Stimulated activated CD8-positive, alpha-beta memory T cell treated with anti-CD3 and anti-CD28 coated beads, Interleukin-2, amount 100 ng/mL, for 1 hour (primary cell): Measurements from ENCODE around the gene MT1A.

Source experiments
- DNase-seq, 2 donors: peaks; one replicate each; pipeline ENCODE4 v3.0.0-alpha.2; 2020; ENCODE audit warnings: low read depth in 2 of 2

MT1A gene

DNA sequence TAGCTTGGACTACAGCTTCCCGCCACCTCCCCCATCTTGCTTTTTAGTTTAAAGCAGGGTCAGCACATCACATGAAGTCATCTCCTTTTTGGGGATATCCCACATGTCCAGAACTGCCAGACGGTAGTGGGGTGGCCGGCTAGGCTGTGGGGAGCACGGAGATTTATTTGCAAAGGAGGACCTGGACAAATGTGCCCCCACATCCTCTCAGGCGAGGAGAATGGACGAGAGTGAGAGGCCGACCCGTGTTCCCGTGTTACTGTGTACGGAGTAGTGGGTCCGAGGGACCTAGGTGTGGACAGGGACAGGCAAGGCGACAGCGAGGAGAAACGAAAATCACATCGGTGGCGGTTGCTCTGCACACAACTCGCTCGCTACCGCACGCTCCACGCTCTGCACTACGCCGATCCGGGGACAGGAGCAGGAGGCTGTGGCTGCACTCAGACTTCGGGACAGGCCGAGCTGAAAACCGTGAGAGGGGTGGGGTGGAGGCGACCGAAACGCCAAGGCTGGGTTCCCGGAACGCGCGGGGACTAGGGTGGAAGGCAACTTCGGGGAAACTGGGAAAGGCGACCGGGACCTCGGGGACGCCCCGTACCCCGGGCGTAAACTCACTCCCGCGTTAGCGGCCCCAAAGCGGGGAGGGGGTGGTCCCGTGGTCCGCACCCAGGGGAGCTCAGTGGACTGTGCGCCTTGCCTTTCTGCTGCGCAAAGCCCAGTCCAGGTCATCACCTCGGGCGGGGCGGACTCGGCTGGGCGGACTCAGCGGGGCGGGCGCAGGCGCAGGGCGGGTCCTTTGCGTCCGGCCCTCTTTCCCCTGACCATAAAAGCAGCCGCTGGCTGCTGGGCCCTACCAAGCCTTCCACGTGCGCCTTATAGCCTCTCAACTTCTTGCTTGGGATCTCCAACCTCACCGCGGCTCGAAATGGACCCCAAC, at the start of gene MT1A:
Gene MT1A (plus strand): TSS at position 853 of the 937 bp plus-strand sequence. CDS start 73 bp downstream, at position 926.
- DNase-seq = no peak

DNA sequence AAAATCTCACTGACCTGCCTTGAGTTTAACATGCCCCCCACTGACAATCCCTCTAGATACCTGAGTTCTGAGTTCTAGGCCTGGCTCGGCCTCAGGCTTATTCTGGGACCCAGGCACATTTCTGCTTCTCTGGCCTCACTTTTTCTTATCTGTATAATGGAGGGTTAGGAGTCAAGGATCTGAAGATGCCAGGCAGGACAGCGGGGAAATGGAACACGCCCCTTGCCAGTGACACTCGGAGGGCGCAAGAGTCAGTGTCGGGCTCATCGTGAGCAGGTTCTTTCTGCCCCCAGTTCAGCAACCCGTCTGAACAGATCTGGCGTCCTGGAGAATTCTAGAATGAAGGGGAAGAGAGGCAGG, 49.7 kb upstream of the MT1A start:
- DNase-seq = no peak

DNA sequence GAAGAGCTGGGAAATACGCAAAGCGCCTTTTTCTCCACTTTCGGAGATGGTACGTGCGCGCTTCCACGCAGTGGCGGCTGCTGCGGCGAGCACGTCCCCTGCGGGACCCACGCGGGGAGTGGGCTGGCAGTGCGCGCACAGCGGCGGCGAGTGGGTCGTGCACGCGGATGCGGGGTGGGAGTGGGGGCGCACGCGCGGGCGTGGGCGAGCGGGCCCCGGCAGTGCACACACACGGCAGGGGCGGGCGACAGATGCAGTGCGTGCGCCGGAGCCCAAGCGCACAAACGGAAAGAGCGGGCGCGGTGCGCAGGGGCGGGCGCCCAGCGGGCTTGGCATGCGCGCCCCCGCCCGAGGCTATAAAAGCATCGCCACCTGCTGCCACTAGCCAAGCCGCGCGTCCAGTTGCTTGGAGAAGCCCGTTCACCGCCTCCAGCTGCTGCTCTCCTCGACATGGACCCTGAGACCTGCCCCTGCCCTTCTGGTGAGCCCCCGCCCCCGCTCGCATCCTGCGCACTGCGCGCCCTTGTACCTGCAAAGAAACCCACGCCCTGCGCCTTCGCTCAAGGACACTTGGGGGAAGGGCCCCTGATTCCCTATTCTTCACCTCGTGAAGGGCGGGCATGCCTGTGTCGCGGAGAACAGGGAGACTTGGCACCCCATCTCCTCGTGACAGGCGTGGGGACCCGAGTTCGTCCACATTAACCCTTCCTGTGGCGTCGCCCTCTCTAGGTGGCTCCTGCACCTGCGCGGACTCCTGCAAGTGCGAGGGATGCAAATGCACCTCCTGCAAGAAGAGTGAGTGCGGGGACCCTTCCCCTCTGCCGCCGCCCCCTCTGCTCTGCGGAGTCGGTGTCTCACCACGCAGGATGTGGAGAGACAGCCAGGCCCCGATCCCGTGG, 49.1 kb upstream of the MT1A start, which contains the start of gene MT3:
Gene MT3 (plus strand): TSS at position 388 of the 899 bp plus-strand sequence. CDS start 63 bp downstream, at position 451.
- no peak for DNase-seq

DNA sequence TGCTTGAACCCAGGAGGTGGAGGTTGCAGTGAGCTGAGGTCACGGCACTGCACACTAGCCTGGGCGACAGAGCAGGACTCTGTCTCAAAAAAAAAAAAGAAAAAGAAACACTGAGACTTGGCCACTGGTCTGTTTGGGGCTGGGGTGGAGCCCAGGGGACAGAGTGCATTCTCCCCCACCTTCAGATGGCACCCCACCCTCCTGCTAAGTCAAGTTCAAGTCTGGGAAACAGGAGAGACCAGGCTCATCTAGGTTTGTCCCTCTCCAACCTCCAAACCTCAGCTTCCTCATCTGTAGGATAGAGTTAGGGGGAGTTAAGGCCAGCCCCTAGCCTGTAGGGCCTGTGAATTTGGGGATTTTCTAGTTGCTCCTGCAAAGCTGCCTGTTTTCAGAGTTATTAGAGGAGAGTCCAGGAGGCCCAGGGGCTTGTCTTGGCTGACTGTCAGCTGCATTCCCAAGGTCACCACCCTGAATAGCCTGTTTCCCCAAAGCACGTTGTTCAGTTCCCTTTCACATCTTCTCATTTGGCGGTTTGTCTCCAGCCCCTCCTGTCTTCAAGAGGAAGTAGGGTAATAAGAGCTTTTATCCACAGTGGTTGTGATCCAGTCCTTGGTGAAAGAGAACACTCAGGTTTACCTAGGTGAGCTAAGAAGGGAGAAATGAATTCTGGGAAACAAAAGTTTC, 46.9 kb upstream of the MT1A start:
- DNase-seq = no peak

DNA sequence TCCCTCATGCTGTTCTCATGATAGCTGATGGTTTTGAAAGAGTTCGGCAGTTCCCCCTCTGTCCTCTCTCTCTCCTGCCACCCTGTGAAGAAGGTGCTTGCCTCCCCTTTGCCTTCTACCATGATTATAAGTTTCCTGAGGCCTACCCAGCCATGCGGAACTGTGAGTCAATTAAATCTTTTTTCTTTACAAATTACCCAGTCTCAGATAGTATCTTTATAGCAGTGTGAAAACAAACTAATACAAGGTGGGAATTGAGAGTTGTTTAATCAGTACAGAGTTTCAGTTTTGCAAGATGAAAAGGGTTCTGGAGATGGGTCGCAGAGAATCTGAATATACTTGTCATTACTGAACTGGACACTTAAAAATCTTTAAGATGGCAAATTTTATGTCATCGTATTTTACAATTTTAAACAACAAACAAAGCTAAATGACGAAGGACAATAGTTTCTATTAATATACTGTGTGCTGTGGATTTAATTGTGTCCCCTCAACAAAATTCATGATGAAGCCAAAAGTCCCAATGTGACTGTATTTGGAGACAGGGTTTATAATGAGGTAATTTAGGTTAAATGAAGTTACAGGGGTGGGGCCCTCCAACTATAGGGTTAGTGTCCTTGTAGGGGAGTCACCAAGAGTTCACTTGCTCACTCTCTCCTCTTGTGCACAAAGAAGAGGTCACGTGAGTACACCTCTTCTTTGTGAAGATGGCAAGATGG, 44.7 kb upstream of the MT1A start:
- no peak for DNase-seq

DNA sequence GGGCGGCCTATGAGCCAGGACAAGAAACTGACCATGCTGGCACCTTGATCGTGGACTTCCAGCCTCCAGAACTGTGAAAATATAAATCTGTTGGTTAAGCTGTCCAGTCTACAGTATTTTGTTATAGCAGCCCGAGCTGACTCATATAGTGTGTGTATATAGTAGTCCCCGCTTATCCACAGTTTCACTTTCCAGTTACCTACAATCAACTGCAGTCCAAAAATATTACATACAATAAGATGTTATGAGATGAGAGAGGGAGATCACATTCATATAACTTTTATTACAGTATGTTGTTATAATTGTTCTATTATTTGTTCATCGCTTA, 44.2 kb upstream of the MT1A start:
- DNase-seq = no peak

DNA sequence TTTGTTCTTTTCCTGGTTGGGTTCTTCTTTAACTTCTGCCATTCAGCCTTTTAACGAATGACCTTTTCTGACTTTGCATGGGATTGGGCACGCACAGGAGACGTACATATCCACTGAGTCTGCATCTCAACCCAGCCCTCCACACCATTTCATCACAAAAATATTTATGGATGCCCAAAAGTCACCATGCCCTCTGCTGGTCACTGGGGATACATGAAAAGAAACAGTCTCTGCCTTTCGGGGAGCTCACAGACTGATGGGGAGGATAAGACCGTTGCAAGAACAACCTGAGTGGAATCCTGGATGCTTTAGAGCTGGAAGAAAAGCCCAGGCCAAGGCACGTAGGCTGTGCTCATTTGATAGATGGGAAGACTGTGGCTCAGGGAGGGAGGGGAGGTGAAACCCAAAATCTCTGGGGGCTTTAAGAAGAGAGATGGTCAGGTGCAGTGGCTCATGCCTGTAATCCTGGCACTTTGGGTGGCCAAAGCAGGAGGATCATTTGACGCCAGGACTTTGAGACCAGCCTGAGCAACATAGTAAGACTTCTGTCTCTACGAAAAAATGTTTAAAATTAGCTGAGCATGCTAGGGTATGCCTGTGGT, 38.0 kb upstream of the MT1A start:
- no peak for DNase-seq

DNA sequence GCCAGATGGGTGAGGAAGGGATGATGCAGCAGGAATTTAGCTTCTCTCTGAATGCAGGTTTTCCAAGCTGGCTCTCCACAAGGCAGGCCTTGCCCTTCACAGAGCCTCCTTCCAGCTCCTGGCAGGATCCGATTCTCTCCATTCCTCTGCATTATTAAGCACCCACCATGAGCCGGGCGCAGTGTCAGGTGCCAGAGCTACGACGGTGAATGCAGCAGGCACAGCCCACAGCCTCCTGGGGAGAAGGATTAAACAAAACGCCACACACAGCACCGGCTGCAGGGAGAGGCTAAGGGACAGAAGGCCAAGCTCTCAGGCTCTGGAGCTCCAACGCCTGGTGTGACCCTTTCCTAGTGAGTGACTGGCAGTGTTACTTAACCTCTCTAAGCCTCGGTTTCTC, 37.1 kb upstream of the MT1A start:
- no peak for DNase-seq

DNA sequence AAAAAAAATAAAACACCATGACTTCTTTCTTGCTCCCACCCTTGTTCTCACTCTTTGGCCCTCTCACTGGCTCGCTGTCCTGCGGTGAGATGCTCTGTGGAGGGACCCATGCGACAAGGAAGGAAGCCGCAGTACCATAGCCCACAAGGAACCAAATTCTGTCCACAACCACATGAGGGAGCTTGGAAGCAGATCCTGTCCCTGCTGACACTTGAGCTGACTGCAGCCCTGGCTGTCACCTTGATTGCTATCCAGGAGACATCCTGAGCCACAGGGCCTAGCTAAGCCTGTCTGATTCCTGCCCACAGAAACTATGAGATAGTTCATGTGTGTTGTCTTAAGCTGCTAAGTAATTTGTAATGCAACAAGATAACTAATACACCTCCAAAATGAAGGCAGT, 34.9 kb upstream of the MT1A start:
- no peak for DNase-seq

DNA sequence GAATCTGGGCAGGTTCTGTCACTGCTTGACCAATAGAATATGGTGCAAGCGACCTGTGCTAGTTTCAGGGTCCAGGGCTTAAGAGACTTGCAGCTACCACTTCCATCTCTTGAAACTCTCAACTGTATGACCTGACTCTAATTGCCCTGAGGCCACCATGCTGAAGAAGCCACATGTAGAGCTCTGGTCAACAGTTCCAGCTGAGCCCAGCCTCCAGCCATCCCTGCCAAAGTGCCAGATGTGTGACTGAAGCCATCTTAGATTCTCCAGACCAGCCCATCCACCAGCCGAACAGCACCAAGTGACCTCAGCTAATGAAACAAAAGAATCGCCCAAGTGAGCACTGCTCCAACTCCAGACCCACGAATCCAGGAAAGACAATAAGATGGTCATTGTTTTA, 33.5 kb upstream of the MT1A start:
- no peak for DNase-seq

DNA sequence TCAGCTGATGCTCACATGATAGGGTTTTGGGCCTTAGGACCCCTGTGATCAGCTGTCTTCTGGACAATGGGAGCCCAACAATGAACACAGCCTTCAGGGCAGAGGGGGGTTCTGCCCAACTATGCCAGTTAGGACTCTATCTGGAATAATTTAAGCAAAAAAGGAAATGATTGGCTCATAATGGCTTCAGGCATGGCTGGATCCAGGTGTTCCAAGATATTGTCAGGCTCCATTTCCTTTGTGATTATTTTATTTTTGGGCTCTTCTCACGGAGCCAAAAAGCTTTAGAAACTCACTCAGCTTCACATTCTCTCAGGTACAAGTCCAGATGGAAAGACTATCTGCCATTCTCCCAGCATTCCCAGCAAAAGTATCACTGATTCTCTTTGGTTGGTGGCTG, 33.0 kb upstream of the MT1A start:
- DNase-seq = no peak

DNA sequence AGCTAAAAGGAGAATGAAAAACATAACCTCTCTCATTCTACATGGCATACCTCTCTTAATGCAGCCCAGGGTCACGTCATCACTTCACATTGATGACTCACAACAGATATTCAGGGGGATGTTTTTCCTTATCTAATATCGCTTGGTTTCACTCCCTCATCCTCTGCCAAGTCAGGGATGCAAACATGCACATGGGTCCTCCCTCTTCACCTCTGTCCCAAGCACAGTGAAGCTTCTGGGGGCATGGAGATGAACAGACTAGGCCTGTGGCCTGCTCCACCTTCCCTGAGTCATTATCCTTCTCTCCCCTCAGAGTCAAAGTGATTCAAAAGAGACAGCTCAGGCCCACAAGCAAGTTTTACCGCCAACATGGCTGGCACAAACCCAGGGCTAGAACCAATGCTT, 32.4 kb upstream of the MT1A start:
- DNase-seq = no peak

DNA sequence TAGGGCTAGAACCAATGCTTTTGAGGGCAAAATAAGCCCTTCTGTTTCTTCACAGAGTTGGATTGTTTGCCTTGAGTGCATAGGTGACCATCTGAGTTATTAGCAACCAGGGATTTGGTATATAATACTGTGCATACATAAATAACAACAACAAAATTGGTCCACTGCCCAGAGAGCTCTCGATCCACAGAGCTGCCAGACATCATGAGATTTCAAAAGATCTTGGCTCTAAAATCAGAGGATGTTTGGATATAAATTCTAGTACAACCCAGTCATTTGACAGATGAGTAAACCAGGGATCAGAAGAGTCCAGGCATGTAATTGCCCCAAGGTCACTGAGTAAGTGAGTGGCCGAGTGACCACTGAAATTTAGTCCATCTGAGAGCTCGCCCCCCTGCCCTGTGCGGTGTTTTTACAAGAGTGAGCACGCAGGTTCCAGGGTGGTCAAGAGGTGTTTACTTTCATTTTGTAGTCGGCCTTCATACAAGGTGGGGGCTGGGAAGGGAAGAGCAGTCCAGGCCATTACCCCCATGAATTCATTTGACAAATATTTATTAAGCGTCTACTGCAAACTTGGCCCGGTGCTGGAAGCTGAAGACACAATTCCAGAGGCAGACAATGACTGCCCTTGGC, 31.9 kb upstream of the MT1A start:
- no peak for DNase-seq

DNA sequence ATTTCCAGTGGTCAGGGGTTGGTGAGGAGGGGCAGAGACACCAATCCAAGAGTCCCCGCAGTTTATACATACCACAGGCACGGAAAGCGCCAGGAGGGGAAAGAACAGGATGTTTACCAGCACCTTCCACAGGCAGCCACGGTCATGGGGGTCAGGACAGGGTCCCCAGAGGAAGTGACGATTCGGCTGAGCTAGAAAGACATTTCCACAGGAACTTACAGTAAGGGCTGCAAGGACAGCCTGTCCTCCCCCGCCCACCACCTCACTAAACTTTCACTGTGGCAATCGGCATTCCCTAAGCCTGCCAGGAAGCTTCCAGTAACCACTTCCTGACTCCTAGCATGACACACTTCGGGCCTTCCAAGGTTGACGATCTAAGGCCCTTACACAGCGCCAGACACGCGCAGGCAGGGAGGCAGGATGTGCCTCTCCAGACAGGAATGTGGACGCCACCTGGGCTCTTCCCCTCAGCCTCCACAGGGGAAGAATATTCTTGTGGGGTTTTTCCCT, 31.3 kb upstream of the MT1A start:
- no peak for DNase-seq

DNA sequence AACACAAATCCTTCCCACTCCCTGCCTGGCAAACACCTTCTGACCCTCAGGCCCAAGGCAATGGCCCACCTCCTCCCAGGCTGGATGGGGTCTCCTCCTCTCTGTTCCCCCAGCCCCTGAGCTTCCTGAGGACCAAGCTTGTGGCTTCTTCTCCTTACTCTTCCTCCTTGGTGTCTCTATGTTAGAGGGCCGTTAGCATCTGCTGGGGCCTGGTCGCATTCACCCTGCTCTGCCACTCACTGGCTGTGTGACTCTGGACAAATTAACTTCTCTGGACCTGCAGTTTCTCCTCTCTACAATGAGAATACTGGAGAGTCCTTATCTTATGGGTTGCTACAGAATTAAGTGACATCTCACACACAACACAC, 30.8 kb upstream of the MT1A start:
- no peak for DNase-seq

DNA sequence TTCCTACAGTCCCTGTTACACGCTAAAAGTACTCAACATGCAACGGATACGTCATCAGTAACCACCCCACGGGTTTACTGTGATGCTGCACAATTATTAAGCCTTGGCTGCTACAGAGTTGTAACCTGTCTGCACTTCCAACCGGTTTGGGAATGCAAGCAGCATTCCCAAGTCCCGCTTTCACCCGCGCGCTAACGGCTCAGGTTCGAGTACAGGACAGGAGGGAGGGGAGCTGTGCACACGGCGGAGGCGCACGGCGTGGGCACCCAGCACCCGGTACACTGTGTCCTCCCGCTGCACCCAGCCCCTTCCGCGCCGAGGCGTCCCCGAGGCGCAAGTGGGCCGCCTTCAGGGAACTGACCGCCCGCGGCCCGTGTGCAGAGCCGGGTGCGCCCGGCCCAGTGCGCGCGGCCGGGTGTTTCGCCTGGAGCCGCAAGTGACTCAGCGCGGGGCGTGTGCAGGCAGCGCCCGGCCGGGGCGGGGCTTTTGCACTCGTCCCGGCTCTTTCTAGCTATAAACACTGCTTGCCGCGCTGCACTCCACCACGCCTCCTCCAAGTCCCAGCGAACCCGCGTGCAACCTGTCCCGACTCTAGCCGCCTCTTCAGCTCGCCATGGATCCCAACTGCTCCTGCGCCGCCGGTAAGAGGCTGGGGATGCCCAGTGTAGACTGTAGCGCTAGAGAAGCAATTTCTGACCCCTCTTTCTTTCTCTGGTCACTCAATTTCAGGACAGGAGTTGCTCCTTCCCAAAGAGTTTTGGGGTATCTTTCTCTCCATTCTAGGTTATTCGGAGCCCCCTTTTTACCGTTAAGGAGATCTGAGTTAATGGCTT, 30.2 kb upstream of the MT1A start, which contains the start of gene MT2A:
Gene MT2A (plus strand): TSS at position 542 of the 833 bp plus-strand sequence. CDS start 72 bp downstream, at position 614.
- DNase-seq = peak; percentile 63 to 79

DNA sequence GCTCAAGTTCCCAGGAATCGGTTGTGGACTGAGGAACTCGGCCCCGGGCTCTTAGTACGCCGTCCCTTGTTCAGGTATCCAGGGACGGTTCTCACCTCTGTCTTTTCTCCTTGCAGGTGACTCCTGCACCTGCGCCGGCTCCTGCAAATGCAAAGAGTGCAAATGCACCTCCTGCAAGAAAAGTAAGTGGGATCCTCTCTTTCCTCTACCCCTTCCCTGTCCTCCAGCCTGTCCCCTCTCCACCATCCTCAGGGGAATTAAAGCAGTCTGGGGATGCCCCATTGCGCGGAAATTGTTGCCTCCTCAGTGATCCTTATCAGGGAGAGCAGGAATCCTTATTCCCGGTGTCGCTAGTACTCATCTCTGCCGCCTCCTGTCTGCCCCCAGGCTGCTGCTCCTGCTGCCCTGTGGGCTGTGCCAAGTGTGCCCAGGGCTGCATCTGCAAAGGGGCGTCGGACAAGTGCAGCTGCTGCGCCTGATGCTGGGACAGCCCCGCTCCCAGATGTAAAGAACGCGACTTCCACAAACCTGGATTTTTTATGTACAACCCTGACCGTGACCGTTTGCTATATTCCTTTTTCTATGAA, 29.5 kb upstream of the MT1A start:
- no peak for DNase-seq

DNA sequence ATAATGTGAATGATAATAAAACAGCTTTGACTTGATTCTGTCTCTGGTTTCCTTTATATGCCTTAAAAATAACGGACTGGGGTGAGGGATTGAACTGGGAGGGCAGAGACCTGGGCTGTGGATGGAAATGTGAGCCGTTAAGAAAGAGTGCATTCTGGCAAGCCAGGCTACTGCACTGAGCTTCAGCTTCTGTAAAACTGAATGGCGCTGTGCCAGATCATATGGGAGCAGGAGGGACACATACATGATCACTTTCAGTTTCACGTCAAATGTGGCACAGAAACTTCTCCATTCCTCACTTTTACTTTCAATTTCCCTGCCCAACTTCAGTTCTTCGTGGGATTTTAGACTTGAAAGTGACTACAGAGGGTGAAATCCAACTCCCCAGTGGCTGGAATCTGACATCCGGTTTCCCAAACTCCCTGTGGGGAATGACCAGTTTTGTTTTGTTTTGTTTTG, 29.0 kb upstream of the MT1A start:
- DNase-seq = peak; percentile 36 to 45
